NCI-H2196 treated with DMSO at 0.1 percent for 48 hours (cell line): ENCODE data around the gene GLIPR1.
"Not testable (repeated sequence)": the region's sequence is repeated elsewhere in the genome, so short reads cannot be mapped to it uniquely, and the experiment has no call there.

Experiments
- DNase-seq: peaks from one replicate; lab custom pipeline; 2025; ENCODE audit not compliant: unreplicated experiment; lab: John Stamatoyannopoulos, UW

Gene GLIPR1

GRCh38 chr12:75480469-75480949 is at the start of gene GLIPR1:
GLIPR1 (plus strand) TSS chr12:75480755; CDS start chr12:75480881, 126 bp downstream.
- DNase-seq: no peak

DNA sequence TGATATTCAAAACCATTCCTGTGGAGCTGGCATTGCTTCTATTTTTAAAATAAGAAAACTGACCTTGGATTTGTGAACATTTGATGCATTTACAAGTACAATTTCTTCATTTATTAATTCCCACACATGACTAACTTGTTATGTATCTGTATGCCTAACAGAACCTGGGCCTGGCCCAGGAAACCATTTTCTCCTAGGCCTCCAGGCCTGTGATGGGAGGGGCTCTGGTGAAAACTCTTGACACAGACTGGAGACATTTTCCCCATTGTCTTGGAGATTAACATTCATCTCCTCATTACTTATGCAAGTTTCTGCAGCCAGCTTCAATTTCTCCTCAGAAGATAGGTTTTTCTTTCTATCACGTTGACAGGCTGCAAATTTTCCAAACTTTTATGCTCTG is 47.6 kb upstream of the GLIPR1 start:
- DNase-seq: no peak

DNA sequence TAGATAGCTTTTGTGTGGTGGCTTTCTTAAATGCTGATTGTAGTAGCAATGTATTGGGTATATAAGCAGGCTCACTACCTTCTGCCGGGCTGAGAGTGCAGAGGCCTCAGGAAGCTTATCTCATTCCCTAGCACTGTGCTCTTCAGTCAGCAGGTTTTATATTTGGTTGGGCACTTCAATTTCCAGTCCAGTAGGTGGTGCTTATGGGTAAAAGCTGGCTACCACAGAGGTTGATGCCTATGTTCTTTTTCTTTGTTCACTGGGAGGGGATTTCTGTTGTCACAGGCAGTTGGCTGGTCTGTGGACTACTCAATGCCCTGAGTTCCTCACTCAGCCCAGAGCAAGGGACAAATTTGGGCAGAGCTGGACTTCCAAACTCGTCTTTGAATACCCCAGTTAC is 43.0 kb upstream of the GLIPR1 start:
- no peak for DNase-seq

DNA sequence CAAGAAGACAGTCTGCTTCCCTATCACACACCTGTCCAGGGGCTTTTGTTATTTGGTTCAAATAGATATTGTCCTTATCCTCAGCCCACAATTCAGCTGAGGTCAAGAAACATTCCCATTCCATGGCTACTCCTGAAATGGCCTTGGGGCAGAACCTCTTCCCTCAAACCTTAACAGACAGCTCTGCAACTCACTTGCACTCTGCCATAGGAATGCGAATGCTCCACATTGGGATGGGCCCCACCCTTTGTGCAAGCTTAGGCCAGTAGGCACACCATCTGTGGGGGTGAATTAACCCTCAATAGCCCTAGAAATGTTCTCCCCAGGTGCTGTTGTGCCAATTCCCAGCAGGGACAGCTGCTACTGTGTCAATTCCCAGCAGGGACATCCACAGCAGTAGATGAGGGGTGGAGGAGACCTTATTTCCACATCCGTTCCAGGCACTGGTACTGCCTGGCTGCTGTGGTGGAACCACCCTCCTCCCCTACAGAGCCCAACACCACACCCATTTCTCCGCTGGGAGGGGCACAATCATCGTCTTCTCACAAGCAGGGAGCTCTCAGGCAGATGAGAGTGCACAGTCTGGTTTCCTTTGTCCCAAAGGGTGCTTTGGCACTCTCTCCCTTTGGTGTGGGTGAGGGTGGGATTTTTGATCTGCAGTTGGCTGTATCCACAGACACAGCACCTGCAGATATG is 42.3 kb upstream of the GLIPR1 start:
- no peak for DNase-seq

DNA sequence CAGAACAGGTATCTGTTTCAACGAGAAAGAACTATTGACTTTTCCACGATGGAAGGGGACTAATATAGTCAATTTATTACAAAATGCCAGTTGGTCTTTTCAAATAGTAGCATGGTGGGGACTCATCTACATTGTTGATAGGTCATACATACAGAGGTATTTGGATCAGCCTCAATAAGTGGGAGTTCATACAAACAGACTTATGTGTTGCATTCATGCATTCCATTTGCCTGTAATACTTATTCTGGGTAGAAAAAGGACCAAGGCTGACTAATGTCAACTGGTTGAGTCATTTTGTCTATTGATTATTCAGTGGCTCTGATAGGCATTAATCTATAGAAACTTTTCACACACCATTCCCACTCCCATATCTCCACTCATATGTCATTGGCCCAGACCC is 41.5 kb upstream of the GLIPR1 start:
- DNase-seq: no peak

DNA sequence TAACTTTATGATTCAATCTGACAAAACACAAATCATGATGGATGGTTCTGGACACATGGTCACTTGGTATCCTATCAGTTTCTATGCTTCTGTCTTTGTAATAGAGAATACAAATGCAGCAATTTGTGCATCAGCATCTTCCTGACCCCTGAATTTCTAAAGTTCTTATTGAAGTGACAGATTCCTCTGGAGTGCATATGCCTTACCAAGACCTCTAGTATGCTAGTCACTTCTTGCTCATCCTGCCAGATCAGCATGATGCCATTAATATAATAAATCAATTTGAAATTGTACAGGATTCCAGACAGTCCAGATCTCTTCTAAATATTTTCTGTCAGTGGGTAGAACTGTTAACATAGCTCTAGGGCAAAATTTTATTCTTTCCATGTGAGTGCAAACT is 40.6 kb upstream of the GLIPR1 start:
- DNase-seq: no peak

- not testable (repeated sequence) for DNase-seq
Measured at GRCh38 chr12:75441687-75442449, 38.7 kb upstream of the GLIPR1 start.

GRCh38 chr12:75442454-75442853 is 38.1 kb upstream of the GLIPR1 start:
- not testable (repeated sequence) for DNase-seq

GRCh38 chr12:75443709-75444108 is 36.8 kb upstream of the GLIPR1 start:
- no peak for DNase-seq

DNA sequence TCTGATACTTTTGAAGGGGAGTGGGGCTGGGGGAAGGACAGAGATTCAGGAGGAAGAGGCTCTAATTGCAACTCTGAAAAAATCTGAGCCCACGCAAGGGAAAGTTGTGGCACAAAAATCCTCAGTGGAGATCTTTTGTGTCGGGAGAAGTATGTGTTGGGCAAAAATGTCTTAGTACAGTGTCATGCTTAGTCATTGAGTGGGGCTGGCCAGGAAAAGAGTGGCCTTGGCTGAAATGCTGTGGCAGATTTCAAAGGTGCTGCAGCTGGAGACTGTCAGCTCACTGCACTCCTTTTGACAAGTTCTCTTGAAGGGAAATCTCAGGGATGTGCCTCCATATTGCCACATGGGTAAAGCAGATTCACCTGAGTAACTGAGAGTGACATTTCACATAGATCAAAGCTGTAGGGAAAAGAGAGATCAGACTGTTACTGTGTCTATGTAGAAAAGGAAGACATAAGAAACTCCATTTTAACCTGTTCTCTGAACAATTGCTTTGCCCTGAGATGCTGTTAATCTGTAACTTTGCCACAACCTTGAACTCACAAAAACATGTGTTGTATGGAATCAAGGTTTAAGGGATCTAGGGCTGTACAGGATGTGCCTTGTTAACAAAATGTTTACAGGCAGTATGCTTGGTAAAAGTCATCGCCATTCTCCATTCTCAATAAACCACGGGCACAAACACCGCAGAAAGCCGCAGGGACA is 36.0 kb upstream of the GLIPR1 start:
- no peak for DNase-seq

DNA sequence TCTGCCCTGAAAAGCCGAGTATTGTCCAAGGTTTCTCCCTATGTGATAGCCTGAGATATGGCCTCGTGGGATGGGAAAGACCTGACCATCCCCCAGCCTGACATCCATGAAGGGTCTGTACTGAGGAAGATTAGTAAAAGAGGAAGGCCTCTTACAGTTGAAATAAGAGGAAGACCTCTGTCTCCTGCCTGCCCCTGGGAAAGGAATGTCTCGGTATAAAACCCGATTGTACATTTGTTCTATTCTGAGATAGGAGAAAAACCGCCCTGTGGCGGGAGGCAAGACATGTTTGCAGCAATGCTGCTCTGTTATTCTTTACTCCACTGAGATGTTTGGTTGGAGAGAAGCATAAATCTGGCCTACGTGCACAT is 35.4 kb upstream of the GLIPR1 start:
- not testable (repeated sequence) for DNase-seq

DNA sequence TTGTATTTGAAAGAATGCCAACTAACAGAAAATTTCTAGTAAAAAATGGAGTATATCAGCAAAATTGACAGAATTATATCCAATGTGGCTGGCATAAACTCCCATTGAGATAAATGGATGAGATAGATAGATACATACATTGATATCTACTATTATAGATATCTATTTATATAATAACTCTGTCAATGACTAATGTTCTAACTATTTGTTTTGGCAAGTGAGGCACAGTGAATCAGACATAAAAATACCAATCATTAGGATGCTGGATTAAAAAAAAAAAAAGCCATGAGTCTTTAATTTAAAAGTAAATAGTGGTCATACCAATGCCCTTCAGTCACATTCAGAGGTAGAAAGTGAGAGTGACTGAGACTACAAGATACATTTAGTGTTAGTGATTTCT is 33.7 kb upstream of the GLIPR1 start:
- no peak for DNase-seq

DNA sequence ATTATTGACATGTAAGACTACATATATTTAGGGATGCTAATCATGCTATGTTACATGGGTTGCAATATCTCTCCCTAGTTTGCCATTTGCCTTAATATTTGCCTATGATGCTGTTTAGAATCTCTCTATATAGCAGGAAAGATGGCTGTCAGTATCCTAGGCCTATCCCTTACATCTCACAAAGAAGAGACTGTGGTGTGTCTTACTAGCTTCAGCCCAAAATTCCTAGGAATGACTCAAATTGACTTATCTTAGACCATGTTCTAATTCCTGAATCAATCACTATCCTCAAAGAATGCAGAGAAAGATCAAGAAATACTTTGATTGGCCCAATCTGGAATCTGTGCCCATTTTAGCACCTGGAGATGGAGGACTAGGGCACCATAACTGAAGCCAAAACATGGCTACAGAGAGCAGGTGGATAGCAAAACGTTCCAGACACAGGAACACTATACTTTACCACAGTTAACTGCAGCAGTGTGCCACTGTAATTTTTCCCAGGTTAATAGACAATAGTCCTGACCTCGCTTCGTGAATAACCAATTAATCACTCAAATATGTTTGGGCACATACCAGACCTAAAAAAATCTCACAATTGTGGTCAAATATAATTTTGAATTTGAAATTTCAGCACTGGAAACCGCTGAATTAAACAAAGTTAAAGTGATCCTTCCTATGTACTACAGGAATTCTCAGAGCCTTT is 32.7 kb upstream of the GLIPR1 start:
- no peak for DNase-seq

GRCh38 chr12:75452675-75453330 is 27.8 kb upstream of the GLIPR1 start:
- DNase-seq: no peak

GRCh38 chr12:75455839-75456238 is 24.7 kb upstream of the GLIPR1 start:
- DNase-seq: no peak

- no peak for DNase-seq
Measured at GRCh38 chr12:75457191-75457590, 23.4 kb upstream of the GLIPR1 start.

- DNase-seq: not testable (repeated sequence)
Measured at GRCh38 chr12:75457866-75458265, 22.7 kb upstream of the GLIPR1 start.

DNA sequence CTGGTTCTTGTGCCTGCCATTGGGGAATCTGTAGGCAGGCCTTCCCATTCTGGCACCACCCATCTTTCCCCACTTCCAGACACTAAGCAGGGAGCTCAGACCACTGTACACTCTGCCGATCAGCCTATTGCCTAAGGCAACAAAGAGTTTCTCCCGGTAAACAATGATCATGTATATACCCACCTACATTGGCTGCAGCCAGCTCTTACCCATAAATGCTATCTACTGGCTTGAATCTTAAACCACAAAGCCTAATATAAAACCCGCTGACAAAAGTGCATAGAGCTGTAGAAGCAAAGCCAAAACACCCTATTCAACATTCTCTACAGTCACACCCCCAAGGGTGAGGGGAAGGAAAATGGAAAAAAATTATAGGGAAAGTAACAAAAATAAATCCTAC is 20.8 kb upstream of the GLIPR1 start:
- DNase-seq: no peak

- no peak for DNase-seq
Measured at GRCh38 chr12:75460204-75460603, 20.4 kb upstream of the GLIPR1 start.
